AG09309 (cell line): ENCODE measurements around the gene TMEM154.

Source experiments
- DNase-seq: peaks from one replicate; pipeline ENCODE4 v3.0.0-alpha.2; 2010; ENCODE audit warnings: low read depth
- H3K4me3 ChIP-seq: 2 replicates; pipeline ENCODE4 v1.5.1; 2011; ENCODE audit warnings: mild to moderate bottlenecking, low read depth, low read length, moderate library complexity; ENCODE audit not compliant: control insufficient read depth
- TF ChIP-seq, protein P1 (sequence below): IDR thresholded peaks from 2 replicates; pipeline ENCODE4 v1.5.1; 2011; ENCODE audit warnings: mild to moderate bottlenecking, low read depth, low read length, inconsistent platforms; ENCODE audit not compliant: insufficient read depth, control insufficient read depth; ENCODE audit errors: missing control alignments

The TMEM154 gene

DNA sequence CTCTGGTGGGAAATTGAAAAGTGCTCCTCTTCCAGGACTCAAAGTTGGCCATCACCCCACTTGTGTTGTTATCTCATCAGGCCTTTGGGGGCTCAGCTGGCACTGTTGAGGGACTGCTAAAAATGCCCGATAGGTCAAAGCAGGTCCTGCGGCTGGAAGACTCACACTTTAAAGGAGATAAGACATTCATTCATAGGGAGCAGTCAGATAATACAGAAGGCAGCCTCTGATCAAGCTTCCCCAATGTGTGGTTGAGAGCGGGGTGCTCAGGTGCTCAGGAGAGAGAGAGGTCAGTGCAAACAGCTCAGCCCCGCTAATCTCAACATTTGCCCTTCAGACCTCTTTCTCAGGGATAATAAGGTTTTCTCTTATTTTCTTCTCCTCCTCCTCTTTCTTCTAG, 70.3 kb downstream of the TMEM154 start:
- H3K4me3 ChIP-seq, result no peak overlapping the region
- TF ChIP-seq, protein P1, sequence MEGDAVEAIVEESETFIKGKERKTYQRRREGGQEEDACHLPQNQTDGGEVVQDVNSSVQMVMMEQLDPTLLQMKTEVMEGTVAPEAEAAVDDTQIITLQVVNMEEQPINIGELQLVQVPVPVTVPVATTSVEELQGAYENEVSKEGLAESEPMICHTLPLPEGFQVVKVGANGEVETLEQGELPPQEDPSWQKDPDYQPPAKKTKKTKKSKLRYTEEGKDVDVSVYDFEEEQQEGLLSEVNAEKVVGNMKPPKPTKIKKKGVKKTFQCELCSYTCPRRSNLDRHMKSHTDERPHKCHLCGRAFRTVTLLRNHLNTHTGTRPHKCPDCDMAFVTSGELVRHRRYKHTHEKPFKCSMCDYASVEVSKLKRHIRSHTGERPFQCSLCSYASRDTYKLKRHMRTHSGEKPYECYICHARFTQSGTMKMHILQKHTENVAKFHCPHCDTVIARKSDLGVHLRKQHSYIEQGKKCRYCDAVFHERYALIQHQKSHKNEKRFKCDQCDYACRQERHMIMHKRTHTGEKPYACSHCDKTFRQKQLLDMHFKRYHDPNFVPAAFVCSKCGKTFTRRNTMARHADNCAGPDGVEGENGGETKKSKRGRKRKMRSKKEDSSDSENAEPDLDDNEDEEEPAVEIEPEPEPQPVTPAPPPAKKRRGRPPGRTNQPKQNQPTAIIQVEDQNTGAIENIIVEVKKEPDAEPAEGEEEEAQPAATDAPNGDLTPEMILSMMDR, result no peak
- no peak for DNase-seq

DNA sequence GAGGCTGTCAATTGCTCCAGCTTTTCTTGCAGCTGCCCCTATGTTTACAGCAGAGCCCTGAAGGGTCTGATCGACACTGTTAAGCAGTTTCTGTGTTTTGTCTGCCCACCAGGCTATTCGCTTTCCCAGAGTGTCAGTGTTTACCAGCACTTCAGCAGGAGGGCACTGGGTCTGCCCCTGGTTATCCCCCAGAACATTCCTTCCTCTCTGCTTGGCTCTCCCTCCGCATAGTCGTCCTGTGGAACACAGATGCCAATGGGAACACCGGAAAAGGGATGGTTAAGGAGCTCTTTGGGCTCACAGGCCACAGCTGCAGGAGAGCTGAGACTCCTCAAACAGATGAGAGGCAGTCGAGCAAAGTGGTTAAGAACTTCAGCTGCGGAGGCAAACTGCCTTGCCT, 72.6 kb downstream of the TMEM154 start:
- H3K4me3 ChIP-seq, result no peak overlapping the region
- TF ChIP-seq, protein P1, result no peak
- no peak for DNase-seq

DNA sequence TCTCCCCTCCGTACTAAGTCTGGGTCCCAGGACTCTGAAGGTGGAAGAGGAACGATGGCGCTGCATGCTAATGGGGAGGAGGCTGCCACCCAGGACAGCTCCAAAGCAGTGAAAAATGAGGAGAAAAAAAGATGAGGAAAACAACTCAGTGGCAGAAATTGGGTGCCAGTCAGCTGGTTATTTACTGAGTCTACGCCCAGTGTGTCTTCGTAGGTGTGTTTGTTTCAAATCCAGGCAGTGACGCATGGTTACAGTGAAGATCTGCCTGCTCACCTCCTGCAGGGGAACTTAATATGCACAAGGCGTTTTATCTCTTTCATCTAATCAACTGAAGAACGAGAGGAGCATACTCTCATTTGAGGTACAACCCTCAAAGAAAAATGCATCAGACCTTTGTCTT, 73.0 kb downstream of the TMEM154 start:
- H3K4me3 ChIP-seq, result no peak overlapping the region
- TF ChIP-seq, protein P1, result no peak
- DNase-seq, result no peak

DNA sequence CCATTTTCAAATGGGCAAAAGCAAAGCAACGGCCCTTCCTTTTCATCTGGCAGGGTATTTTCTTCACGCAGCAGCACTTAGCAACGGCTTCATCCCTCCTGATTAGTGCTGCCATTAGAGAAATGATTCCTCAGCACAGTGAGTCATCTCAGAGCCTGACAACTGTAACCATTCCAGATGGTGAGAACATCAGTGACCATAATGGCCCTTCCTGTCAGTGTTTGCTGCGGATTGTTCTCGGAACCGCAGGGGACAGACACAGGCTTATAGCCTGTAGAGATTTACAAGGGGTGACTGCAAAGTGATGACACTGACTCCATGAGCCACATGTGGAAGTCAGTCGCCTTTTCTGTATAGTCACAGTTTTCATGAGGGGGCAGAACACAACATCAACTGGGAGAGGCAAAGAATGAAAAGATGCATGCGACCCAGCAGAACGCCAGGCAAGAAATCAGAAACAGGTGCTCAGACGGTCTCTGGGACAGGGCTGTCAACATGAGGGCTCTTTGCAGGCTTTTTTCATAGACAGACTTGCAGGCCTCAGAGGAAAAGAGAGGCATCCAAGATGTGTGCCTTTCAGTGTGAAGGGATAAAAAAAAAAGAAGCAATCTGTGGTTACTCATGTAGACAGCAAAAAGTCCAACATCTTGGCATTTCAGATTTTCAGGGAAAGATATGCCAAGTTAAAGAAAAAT, 74.0 kb downstream of the TMEM154 start:
- TF ChIP-seq, protein P1, result no peak
- no peak overlapping the region for H3K4me3 ChIP-seq
- no peak for DNase-seq

DNA sequence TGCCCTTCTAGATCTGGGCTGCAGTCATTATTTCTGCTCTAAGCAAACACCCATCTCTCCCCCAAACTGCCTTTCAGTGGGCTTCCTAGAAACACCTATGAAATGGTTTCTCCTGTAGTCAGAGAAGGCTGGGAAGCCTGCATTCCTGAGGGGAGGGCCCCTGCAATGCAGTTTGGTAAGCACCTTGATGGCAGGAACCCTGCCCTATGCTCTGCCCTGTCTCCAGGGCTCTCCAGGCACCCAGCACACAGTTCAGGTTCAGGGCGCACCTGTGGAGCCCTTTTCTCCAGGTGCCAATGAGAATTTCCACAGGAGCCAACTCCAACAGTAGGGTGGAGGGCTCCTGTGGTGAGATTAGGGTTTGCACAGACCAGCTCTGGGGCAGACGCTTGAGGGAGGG, 74.8 kb downstream of the TMEM154 start:
- no peak overlapping the region for H3K4me3 ChIP-seq
- TF ChIP-seq, protein P1, result no peak
- no peak for DNase-seq

DNA sequence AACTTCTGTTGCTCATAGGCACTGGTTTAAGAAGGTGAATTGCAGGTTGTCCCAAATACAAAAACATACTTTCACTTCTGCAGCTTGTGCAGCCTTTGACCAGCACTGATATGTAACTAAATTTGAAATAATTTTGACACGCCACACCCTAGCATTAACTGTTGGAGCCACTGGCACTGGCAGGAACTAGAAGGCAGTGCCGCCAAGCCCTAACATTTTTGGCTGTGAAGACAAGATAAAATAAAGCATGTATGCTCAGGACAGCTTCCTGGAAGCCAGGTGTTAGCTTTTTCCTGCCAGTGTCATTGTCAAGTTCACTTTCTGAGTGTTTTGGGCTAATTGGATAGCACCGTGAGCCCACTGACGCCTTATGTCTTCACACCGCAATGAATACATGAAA, 78.6 kb downstream of the TMEM154 start:
- H3K4me3 ChIP-seq, result no peak overlapping the region
- TF ChIP-seq, protein P1, result no peak
- DNase-seq, result no peak
